ENCODE measurements around the gene NAV1. TPM values are rescaled to one million over a fixed set of nuclear protein-coding genes. Genes with fewer than 3 reads are reported as not detected.

NAV1 gene
- total RNA-seq, 2 donors from 2014 or later = 0.21 to 1.2 TPM

DNA sequence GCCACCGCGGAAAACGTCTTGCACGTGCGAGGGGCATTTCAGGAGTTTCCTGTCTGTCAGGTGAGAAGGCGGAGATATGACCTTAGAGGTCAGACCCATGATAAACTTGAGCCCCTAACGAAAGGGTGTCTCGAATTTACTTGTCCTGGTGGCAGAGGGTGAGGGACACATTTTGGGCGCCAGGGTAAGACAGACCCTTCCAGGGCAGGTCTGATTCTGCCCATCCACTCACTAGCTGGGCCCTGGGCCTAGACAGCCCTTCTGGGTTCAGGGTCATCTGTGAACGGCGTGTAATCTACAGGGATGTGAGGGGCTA is 31.6 kb upstream of the NAV1 start:
- Mint-ChIP-seq H3K4me3 (peak overlapping the region; percentile 90), H3K27me3 (no peaks in the 10 kb centered on the region), H3K36me3 (no peaks in the 10 kb centered on the region), H3K27ac (peak overlapping the region; percentile 66 to 79), H3K9me3 (no peaks in the 10 kb centered on the region), H3K4me1 (ENCODE audit: low read depth in 2 of 2) (peaks cover 21 to 22% of the 10 kb centered on the region in 2 donors)
- DNase-seq (ENCODE audit: low spot score) (no peak), ATAC-seq (peak; percentile 3 to 21)

DNA sequence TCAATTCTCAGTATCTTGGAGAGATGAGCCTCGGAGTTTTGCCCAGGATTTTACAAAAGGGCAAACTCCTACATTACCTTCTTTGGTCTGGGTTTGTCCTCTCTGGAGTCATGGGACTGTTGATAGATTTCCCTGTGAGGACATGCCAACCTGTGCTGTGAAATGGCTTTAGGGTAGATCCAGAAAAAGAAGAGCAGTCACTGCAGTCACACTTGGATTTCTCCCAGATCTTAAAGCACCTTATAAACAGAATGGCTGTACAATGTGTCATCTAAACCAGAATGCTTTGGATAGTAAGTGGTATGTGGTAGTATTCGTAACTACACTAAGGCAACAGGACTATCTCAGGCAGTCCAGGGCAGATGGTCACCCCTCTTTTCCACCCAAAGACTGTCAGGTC is 30.1 kb upstream of the NAV1 start:
- ATAC-seq = no peak
- Mint-ChIP-seq H3K4me1 (ENCODE audit: low read depth in 2 of 2) (peaks cover 18 to 21% of the 10 kb centered on the region in 2 donors), H3K4me3 (no peak overlapping the region), H3K9me3 (no peaks in the 10 kb centered on the region), H3K27me3 (no peaks in the 10 kb centered on the region), H3K27ac (no peak overlapping the region), H3K36me3 (no peaks in the 10 kb centered on the region)
- no peak for DNase-seq (ENCODE audit: low spot score)

DNA sequence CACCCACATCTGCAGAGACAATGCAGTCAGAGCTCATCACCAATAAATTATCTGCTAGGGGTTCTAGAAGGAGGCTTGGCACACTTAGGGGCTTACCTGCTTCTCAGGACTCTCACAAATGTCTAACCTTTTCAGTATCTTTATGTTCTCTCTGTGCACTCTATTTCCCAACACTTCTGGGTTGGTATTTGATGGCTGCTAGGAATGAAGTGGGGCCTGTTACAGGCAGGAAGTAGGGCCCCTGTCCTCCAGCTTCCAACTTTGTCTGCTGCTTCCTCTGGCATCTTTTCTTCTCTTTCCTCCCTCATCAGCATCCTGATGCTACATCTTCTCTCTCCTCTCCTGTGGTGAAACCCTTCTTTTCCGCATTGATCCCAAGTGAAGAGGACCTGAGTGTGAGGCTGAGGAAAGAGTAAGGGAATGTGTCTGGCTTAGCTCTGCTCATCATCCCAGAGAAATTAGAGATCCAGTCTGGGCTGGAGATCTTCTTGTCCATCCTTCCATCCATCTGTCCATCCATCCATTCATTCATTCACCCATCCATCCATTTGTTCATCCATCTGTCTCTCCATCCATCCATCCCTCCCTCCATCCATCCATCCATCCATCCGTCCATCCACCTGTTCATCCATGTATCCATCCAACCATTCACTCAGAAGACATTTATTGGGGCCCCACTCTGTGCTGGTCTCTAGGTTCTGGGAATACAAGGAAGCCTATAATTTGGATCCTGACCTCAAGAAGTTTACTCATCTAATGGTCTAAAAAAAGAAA is 29.1 kb upstream of the NAV1 start:
- Mint-ChIP-seq H3K9me3 (no peaks in the 10 kb centered on the region), H3K27ac (no peak overlapping the region), H3K4me3 (no peak overlapping the region), H3K27me3 (no peaks in the 10 kb centered on the region), H3K36me3 (no peaks in the 10 kb centered on the region), H3K4me1 (ENCODE audit: low read depth in 2 of 2) (peaks cover 17 to 21% of the 10 kb centered on the region in 2 donors)
- DNase-seq (ENCODE audit: low spot score) = no peak
- no peak for ATAC-seq

DNA sequence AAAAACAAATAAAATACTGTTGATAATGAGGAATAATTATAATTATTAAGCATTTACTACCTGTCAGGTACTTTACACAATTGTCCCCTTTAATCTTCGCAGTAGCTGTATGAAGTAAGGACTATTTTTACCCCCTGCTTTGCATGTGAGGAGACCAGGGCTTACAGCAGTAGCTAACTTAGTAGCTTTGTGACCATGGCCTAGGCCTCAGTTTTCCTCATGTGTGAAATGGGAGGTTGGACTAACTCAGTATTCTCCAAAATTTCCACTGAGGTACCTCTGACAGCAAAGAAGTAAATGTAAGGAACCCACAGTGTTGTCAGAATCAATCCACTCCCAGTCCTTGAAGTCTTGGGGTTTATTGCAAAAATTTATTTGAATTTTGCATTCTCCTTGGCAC is 28.2 kb upstream of the NAV1 start:
- ATAC-seq (no peak), DNase-seq (ENCODE audit: low spot score) (no peak)
- no peaks in the 10 kb centered on the region for H3K9me3 Mint-ChIP-seq
- H3K27me3 Mint-ChIP-seq = no peaks in the 10 kb centered on the region
- H3K4me3 Mint-ChIP-seq = no peak overlapping the region
- H3K27ac Mint-ChIP-seq = no peak overlapping the region
- H3K36me3 Mint-ChIP-seq = no peaks in the 10 kb centered on the region
- peaks cover 9 to 13% of the 10 kb centered on the region in 2 donors for H3K4me1 Mint-ChIP-seq (ENCODE audit: low read depth in 2 of 2)

DNA sequence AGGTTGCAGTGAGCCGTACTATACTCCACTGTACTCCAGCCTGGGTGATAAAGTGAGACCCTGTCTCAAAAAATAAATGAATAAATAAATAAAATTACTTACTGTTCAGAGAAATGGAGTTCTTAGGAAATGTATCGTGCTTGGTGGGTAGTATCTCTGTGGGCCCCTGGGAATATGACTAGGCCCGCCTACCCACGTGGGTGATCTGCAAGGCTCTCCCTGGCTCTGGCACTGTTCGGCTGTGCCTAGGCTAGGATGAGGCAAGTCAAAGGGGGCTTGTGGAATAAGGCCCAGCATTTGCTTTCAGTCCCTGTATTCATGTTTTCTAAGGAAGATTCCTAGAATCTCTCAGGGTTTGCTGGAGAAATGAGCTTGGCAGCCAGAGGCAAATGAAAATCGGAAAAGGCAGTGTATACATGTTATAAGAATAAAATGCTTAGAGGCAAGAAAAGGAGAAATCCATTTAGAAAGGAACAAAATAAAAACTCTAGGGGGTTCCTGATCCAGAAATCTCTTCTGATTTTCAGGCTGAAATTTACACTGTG is 27.5 kb upstream of the NAV1 start:
- H3K4me1 Mint-ChIP-seq (ENCODE audit: low read depth in 2 of 2) = peaks cover 2 to 6% of the 10 kb centered on the region in 2 donors

DNA sequence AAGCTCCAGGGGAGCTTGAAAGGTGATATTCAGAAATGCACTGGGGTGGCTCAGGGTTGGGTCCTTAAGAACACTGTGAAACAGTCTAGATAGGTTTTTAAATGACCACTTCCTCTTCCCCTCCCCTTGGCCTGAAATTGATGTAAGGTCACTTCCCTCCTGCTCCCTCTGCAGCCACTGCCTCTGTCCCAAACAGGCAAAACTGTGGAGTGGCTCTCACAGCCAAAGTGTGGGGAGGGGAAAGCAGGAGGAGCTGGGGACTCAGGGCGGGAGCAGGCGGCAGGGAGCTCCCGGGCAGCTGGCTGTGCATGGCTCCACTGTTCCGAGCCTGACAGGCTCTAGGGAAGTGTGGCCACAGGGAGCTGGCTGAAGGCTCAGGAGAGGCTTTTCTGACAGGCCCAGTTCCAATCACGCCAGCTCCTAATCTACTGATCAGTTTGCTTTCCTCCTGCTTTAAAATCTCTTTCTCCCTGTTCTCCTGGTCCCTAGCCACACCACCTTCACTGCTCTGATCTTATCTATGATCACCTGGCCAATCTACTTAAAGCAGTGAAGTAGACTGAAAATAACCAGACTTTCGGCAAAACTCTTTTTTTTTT is 26.9 kb upstream of the NAV1 start:
- DNase-seq (ENCODE audit: low spot score) (no peak), ATAC-seq (no peak)
- no peaks in the 10 kb centered on the region for H3K27me3 Mint-ChIP-seq
- H3K36me3 Mint-ChIP-seq = no peaks in the 10 kb centered on the region
- peaks cover 0 to 6% of the 10 kb centered on the region in 2 donors for H3K4me1 Mint-ChIP-seq (ENCODE audit: low read depth in 2 of 2)
- H3K27ac Mint-ChIP-seq = no peak overlapping the region
- H3K9me3 Mint-ChIP-seq = no peaks in the 10 kb centered on the region
- H3K4me3 Mint-ChIP-seq = no peak overlapping the region

More for the DNA sequence above, 27.5 kb upstream of the NAV1 start:
- no peak for DNase-seq (ENCODE audit: low spot score)
- Mint-ChIP-seq H3K36me3 (no peaks in the 10 kb centered on the region), H3K27me3 (no peaks in the 10 kb centered on the region), H3K27ac (no peak overlapping the region), H3K4me3 (no peak overlapping the region), H3K9me3 (no peaks in the 10 kb centered on the region)
- no peak for ATAC-seq

- Mint-ChIP-seq H3K4me1 (ENCODE audit: low read depth in 2 of 2) (peaks cover 0 to 6% of the 10 kb centered on the region in 2 donors), H3K9me3 (no peaks in the 10 kb centered on the region), H3K4me3 (no peak overlapping the region), H3K36me3 (no peaks in the 10 kb centered on the region), H3K27ac (no peak overlapping the region), H3K27me3 (no peaks in the 10 kb centered on the region)
- no peak for ATAC-seq
- no peak for DNase-seq (ENCODE audit: low spot score)
Measured at GRCh38 chr1:201513498-201514243, 25.3 kb upstream of the NAV1 start.

DNA sequence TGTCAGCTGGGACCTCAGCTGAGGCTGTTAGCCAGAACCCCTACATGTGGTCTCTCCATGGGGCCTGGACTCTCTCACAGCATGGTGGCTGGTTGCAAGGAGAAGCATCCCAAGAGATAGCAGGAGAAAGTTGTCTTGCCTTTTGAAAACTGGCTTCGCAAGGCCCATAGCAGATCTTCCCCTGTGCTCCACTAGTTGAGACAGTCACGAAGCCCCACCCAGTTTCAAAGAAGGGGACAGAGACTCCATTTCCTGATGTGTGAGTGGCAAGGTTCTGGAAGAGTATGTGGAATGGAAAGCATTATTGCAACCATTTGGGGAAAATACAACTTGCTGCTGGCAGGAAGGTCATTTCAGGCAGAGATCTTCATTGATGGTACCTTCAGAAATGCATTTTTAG is 24.5 kb upstream of the NAV1 start:
- DNase-seq (ENCODE audit: low spot score) (no peak), ATAC-seq (no peak)
- H3K4me3 Mint-ChIP-seq = no peak overlapping the region
- no peaks in the 10 kb centered on the region for H3K27me3 Mint-ChIP-seq
- H3K27ac Mint-ChIP-seq = no peak overlapping the region
- no peaks in the 10 kb centered on the region for H3K36me3 Mint-ChIP-seq
- H3K4me1 Mint-ChIP-seq (ENCODE audit: low read depth in 2 of 2) = peaks cover 0 to 6% of the 10 kb centered on the region in 2 donors
- no peaks in the 10 kb centered on the region for H3K9me3 Mint-ChIP-seq

- no peaks in the 10 kb centered on the region for H3K27me3 Mint-ChIP-seq
- no peak overlapping the region for H3K4me3 Mint-ChIP-seq
- H3K9me3 Mint-ChIP-seq = no peaks in the 10 kb centered on the region
- DNase-seq (ENCODE audit: low spot score) (no peak), ATAC-seq (no peak)
- no peaks in the 10 kb centered on the region for H3K36me3 Mint-ChIP-seq
- H3K27ac Mint-ChIP-seq = no peak overlapping the region
- peaks cover 0 to 6% of the 10 kb centered on the region in 2 donors for H3K4me1 Mint-ChIP-seq (ENCODE audit: low read depth in 2 of 2)
Measured at GRCh38 chr1:201515062-201515750, 23.7 kb upstream of the NAV1 start.

DNA sequence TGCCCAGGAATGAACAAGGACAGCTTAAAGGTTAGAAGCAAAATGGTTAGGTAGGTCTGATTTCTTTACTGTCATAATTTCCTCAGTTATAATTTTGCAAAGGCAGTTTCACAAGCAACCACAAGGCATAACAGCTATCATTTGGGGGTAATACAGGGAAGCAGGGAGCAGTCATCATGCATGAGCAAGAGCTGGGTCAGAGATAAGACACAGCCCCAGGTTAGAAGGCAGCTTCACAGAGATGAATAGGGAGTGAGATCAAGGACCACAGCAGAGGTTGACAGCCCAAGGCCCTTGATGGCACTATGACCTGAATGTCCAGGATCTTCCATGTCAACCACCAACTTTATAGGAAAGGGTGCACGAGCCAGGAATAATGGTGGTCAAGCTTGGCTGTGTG is 23.0 kb upstream of the NAV1 start:
- Mint-ChIP-seq H3K9me3 (no peaks in the 10 kb centered on the region), H3K27ac (no peak overlapping the region), H3K4me1 (ENCODE audit: low read depth in 2 of 2) (peaks cover 0 to 6% of the 10 kb centered on the region in 2 donors), H3K4me3 (no peak overlapping the region), H3K36me3 (no peaks in the 10 kb centered on the region), H3K27me3 (no peaks in the 10 kb centered on the region)
- no peak for ATAC-seq
- no peak for DNase-seq (ENCODE audit: low spot score)

- no peak overlapping the region for H3K4me3 Mint-ChIP-seq
Measured at GRCh38 chr1:201516511-201517127, 22.3 kb upstream of the NAV1 start.

GRCh38 chr1:201517631-201518030 is 21.3 kb upstream of the NAV1 start:
- Mint-ChIP-seq H3K9me3 (no peaks in the 10 kb centered on the region), H3K4me1 (ENCODE audit: low read depth in 2 of 2) (no peaks in the 10 kb centered on the region), H3K4me3 (no peak overlapping the region), H3K36me3 (no peaks in the 10 kb centered on the region), H3K27ac (no peak overlapping the region), H3K27me3 (no peaks in the 10 kb centered on the region)
- no peak for ATAC-seq
- DNase-seq (ENCODE audit: low spot score) = no peak

More at GRCh38 chr1:201516511-201517127, 22.3 kb upstream of the NAV1 start:
- Mint-ChIP-seq H3K36me3 (no peaks in the 10 kb centered on the region), H3K27ac (no peak overlapping the region), H3K27me3 (no peaks in the 10 kb centered on the region), H3K4me1 (ENCODE audit: low read depth in 2 of 2) (peaks cover 0 to 4% of the 10 kb centered on the region in 2 donors), H3K9me3 (no peaks in the 10 kb centered on the region)
- no peak for ATAC-seq
- DNase-seq (ENCODE audit: low spot score) = no peak

DNA sequence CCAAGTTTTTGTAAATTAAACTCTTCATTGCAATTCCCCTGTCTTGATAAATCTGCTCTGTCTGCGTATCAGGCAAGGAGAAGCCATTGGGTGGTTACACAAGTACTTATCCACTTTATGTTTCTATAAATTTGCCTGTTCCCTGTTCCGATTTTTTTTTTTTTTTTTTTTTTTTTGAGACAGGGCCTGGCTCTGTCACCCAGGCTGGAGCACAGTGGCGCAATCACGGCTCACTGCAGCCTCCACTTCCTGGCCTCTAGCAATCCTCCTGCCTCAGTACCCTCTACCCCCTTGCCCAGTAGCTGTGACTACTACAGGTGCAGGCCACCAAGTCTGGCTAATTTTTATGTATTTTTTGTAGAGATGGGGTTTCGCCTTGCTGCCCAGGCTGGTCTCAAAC is 20.9 kb upstream of the NAV1 start:
- no peak for DNase-seq (ENCODE audit: low spot score)
- H3K4me1 Mint-ChIP-seq (ENCODE audit: low read depth in 2 of 2) = no peaks in the 10 kb centered on the region
- no peaks in the 10 kb centered on the region for H3K27me3 Mint-ChIP-seq
- H3K4me3 Mint-ChIP-seq = no peak overlapping the region
- ATAC-seq = no peak
- no peaks in the 10 kb centered on the region for H3K9me3 Mint-ChIP-seq
- H3K36me3 Mint-ChIP-seq = no peaks in the 10 kb centered on the region
- H3K27ac Mint-ChIP-seq = no peak overlapping the region

All from natural killer cell treated with Interleukin-12 subunit alpha and Interleukin-12 subunit beta and Interleukin-15 and Interleukin-18, amount 100 ng/mL, for 72 hours (primary cell).